Endothelial cell (in vitro differentiated cells): Measurements from ENCODE around the gene LCT. TPM values are rescaled to one million over a fixed set of nuclear protein-coding genes. Genes with fewer than 3 reads are reported as not detected.
"Not testable (repeated sequence)": the region's sequence is repeated elsewhere in the genome, so short reads cannot be mapped to it uniquely, and the experiment has no call there.

Source experiments
- DNase-seq: peaks from one replicate; pipeline ENCODE4 v3.0.0; 2021; ENCODE audit warnings: low spot score
- H3K27ac Mint-ChIP-seq: one replicate; pipeline ENCODE4 v1.8.0; 2021; ENCODE audit warnings: mixed read lengths, inconsistent platforms; ENCODE audit not compliant: unreplicated experiment
- H3K27me3 Mint-ChIP-seq: one replicate; pipeline ENCODE4 v1.8.0; 2021; ENCODE audit warnings: mild to moderate bottlenecking, moderate library complexity, mixed read lengths, inconsistent platforms; ENCODE audit not compliant: unreplicated experiment
- H3K36me3 Mint-ChIP-seq: one replicate; pipeline ENCODE4 v1.8.0; 2021; ENCODE audit warnings: mild to moderate bottlenecking, low read depth, mixed read lengths, inconsistent platforms; ENCODE audit not compliant: unreplicated experiment
- H3K4me1 Mint-ChIP-seq: one replicate; pipeline ENCODE4 v1.8.0; 2021; ENCODE audit warnings: mild to moderate bottlenecking, mixed read lengths, inconsistent platforms; ENCODE audit not compliant: unreplicated experiment
- H3K4me3 Mint-ChIP-seq: one replicate; pipeline ENCODE4 v1.8.0; 2021; ENCODE audit warnings: mild to moderate bottlenecking, mixed read lengths, inconsistent platforms; ENCODE audit not compliant: unreplicated experiment
- H3K9me3 Mint-ChIP-seq: one replicate; pipeline ENCODE4 v1.8.0; 2021; ENCODE audit warnings: mixed read lengths, inconsistent platforms; ENCODE audit not compliant: unreplicated experiment
- CTCF ChIP-seq: fragments of 200-600 bp; sonication (generic); IDR thresholded peaks from one replicate; pipeline ENCODE4 v1.5.0; 2021; ENCODE audit warnings: antibody characterized with exemption; ENCODE audit not compliant: unreplicated experiment
- long read RNA-seq: library from polyadenylated mRNA; unstranded; transcript quantifications from one replicate; pipeline ENCODE4 v2.0.0, GENCODE V29; 2020; ENCODE audit not compliant: unreplicated experiment
- total RNA-seq: library from RNA; stranded (reverse); fragmentation: NEBNext Ultra II Directional; extraction: Animal tissue kit (Norgen Biotek cat#: 25700); gene quantifications from one replicate; pipeline ENCODE4 v1.2.1, GENCODE V29; 2021; ENCODE audit not compliant: unreplicated experiment

LCT gene
- total RNA-seq = 0.13 TPM
- long read RNA-seq = 0 reads

GRCh38 chr2:135836596-135837270 lies at the start of gene LCT:
TSS of gene LCT (minus strand) at chr2:135837184. CDS start at chr2:135837169, 15 bp downstream.
- H3K36me3 Mint-ChIP-seq = no peaks in the 10 kb centered on the region

DNA sequence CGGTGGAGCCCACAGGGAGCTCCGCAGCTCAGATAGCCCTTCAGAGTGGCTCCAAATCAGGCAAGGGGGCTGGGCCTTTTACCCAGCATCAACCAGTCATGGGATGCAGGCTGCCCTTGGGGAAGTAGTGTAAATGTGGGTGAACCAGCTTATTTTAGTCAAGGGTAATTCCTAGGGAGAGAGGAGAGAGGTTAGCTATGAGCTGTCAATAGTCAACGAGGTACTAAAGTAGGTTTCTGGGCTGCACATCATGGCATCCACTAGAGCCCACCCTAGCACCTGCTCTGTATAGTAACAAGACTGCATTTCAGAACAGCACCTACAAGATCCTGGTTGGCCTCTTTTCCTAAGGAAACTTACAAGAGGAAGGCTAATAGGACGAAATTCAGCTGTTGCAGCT lies 48.7 kb upstream of the LCT start:
- peaks cover 2% of the 10 kb centered on the region for H3K4me1 Mint-ChIP-seq
- peaks cover 3% of the 10 kb centered on the region for H3K27me3 Mint-ChIP-seq
- no peak for DNase-seq
- TF ChIP-seq CTCF = no peak
- H3K27ac Mint-ChIP-seq = no peak overlapping the region
- H3K36me3 Mint-ChIP-seq = peaks cover 4% of the 10 kb centered on the region
- no peaks in the 10 kb centered on the region for H3K9me3 Mint-ChIP-seq
- H3K4me3 Mint-ChIP-seq = no peak overlapping the region

More at GRCh38 chr2:135836596-135837270, at the start of gene LCT:
- Mint-ChIP-seq H3K27me3 (peaks cover 4% of the 10 kb centered on the region), H3K4me1 (peaks cover 16% of the 10 kb centered on the region), H3K27ac (no peak within 1 kb of the TSS), H3K9me3 (no peaks in the 10 kb centered on the region), H3K4me3 (no peak within 1 kb of the TSS)
- no peak for TF ChIP-seq CTCF
- no peak for DNase-seq

DNA sequence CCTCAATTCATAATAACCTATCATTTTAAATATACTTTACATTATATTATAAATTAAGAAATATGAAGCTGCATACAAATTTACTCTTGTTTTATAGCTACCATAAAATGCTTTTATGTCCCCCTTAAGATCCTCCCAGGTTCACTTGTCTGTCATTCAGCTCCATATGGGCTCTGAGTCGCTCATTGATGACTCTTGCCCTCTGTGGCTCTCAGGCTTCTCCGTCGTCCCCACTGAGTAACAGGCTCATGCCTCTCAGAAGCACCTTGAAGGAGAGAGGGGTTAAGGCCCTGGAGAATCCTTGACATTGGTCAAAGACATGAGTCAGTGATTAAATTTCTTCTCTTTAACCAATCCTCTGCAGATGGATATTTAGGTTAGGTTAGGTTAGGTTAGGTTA lies 45.4 kb upstream of the LCT start:
- Mint-ChIP-seq H3K27ac (no peak overlapping the region), H3K4me3 (no peak overlapping the region), H3K27me3 (peaks cover 4% of the 10 kb centered on the region), H3K4me1 (no peaks in the 10 kb centered on the region), H3K36me3 (no peaks in the 10 kb centered on the region), H3K9me3 (no peaks in the 10 kb centered on the region)
- TF ChIP-seq CTCF = no peak
- no peak for DNase-seq

DNA sequence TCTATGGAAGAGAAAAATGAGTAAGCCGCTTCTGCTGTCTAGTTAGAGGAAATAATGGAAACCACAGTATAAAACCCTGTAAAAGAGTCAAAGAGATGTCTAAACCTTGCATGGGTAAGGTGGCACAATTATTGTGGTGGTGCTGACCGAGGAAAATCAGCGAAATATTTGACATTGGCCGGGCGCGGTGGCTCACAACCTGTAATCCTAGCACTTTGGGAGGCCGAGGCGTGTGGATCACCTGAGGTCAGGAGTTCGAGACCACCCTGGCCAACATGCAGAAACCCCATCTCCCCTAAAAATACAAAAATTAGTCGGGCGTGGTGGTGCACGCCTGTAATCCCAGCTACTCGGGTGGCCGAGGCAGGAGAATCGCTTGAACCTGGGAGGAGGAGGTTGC lies 39.8 kb upstream of the LCT start:
- H3K4me1 Mint-ChIP-seq = peaks cover 12% of the 10 kb centered on the region
- H3K27ac Mint-ChIP-seq, H3K9me3 Mint-ChIP-seq, H3K27me3 Mint-ChIP-seq, DNase-seq, H3K36me3 Mint-ChIP-seq: not testable (repeated sequence)
- peak overlapping the region; percentile 89 for H3K4me3 Mint-ChIP-seq

- Mint-ChIP-seq H3K27me3 (peaks cover 9% of the 10 kb centered on the region), H3K36me3 (peaks cover 3% of the 10 kb centered on the region)
Observed at GRCh38 chr2:135876066-135876711, 39.2 kb upstream of the LCT start, which contains the start of gene MCM6. TSS of gene MCM6 (minus strand) at chr2:135876443. CDS start at chr2:135876365, 78 bp downstream.

More at GRCh38 chr2:135876066-135876711, 39.2 kb upstream of the LCT start, which contains the start of gene MCM6:
- TF ChIP-seq CTCF = no peak
- Mint-ChIP-seq H3K9me3 (no peaks in the 10 kb centered on the region), H3K4me3 (peak within 1 kb of the TSS; percentile 94), H3K4me1 (peaks cover 12% of the 10 kb centered on the region), H3K27ac (peak within 1 kb of the TSS; percentile 37)
- peak; percentile 95 for DNase-seq
